SK-N-SH treated with all-trans-retinoic acid at 6 μM for 48 hours (cell line): Measurements from ENCODE around the gene LSAMP.
A peak's percentile ranks its signal among the peaks of the same experiment; 100 is the strongest.

ENCODE experiments used
- ATAC-seq: fragments of 200-7000 bp; cut with Tn5 transposase; 3 replicates; pipeline ENCODE4 v1.9.1; 2020; ENCODE audit warnings: mild to moderate bottlenecking, moderate library complexity
- ARNTL ChIP-seq: fragments of 450-650 bp; formaldehyde crosslinking; IDR thresholded peaks from 2 replicates; pipeline ENCODE4 v1.5.0; 2020; ENCODE audit warnings: low read depth, mild to moderate bottlenecking, moderate library complexity, borderline replicate concordance
- BACH2 ChIP-seq: fragments of 250-450 bp; sonication (Bioruptor Pico); IDR thresholded peaks from 2 replicates; pipeline ENCODE4 v1.9.0; 2021; ENCODE audit warnings: mild to moderate bottlenecking, borderline replicate concordance
- OSR1 ChIP-seq: fragments of 250-450 bp; sonication (Bioruptor Pico); IDR thresholded peaks from 2 replicates; pipeline ENCODE4 v1.8.0; 2022; ENCODE audit warnings: moderate library complexity, mild to moderate bottlenecking, inconsistent platforms
- RARB ChIP-seq: fragments of 250-450 bp; sonication (Bioruptor Pico); IDR thresholded peaks from 2 replicates; pipeline ENCODE4 v1.8.0; 2021; ENCODE audit warnings: mild to moderate bottlenecking, moderate library complexity
- SNAI2 ChIP-seq: fragments of 250-450 bp; sonication (Bioruptor Pico); IDR thresholded peaks from 2 replicates; pipeline ENCODE4 v1.5.0; 2020; ENCODE audit warnings: mild to moderate bottlenecking, moderate library complexity
- TOX ChIP-seq: fragments of 250-450 bp; sonication (Bioruptor Pico); IDR thresholded peaks from 2 replicates; pipeline ENCODE4 v1.8.0; 2021; ENCODE audit warnings: mild to moderate bottlenecking, moderate library complexity, borderline replicate concordance
- ZC3H10 ChIP-seq: fragments of 250-450 bp; sonication (Bioruptor Pico); IDR thresholded peaks from 2 replicates; pipeline ENCODE4 v1.5.1; 2021; ENCODE audit warnings: mild to moderate bottlenecking, moderate library complexity
- ZFP30 ChIP-seq: fragments of 450-650 bp; formaldehyde crosslinking; IDR thresholded peaks from 2 replicates; pipeline ENCODE4 v1.5.0; 2022; ENCODE audit warnings: mild to moderate bottlenecking, moderate library complexity
- ZNF565 ChIP-seq: fragments of 450-650 bp; formaldehyde crosslinking; conservative IDR thresholded peaks from 2 replicates; pipeline ENCODE4 v1.5.0; 2020; ENCODE audit warnings: low read depth, mild to moderate bottlenecking, moderate library complexity
- ZNF8 ChIP-seq: fragments of 450-650 bp; formaldehyde crosslinking; IDR thresholded peaks from 2 replicates; pipeline ENCODE4 v1.5.0; 2020; ENCODE audit warnings: mild to moderate bottlenecking, moderate library complexity
- TF ChIP-seq, protein P1 (sequence below): fragments of 250-450 bp; sonication (Bioruptor Pico); IDR thresholded peaks from 2 replicates; pipeline ENCODE4 v1.5.1; 2021; ENCODE audit warnings: mild to moderate bottlenecking, moderate library complexity
- TF ChIP-seq, protein P2 (sequence below): fragments of 250-450 bp; sonication (Bioruptor Pico); IDR thresholded peaks from 2 replicates; pipeline ENCODE4 v1.5.1; 2020; ENCODE audit warnings: low read depth, mild to moderate bottlenecking, moderate library complexity
- TF ChIP-seq, protein P3 (sequence below): fragments of 250-450 bp; sonication (Bioruptor Pico); IDR thresholded peaks from 2 replicates; pipeline ENCODE4 v1.5.0; 2020; ENCODE audit warnings: mild to moderate bottlenecking, moderate library complexity
- TF ChIP-seq, protein P4 (sequence below): fragments of 250-450 bp; sonication (Bioruptor Pico); IDR thresholded peaks from 2 replicates; pipeline ENCODE4 v1.8.0; 2021; ENCODE audit warnings: low read depth, mild to moderate bottlenecking, moderate library complexity, borderline replicate concordance

The LSAMP gene

DNA sequence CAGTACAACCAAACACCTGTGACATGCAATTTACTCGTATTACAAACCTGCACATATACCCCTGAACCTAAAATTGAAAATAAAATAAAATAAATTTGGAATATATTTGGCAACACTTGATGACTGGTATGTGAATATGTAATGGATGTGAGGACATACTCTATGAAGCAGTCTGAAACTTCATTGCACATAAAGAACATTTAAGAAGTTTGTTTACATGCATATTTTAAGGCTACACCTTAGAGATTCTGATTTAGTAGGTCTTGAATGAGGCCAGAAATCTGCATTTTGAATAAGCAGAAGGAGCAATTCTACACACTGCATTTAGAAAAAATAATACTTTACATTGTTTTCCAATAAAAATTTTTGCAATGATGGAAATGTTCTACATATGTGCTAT lies 284.7 kb downstream of the LSAMP start (continued):
- TF ChIP-seq, protein P1, sequence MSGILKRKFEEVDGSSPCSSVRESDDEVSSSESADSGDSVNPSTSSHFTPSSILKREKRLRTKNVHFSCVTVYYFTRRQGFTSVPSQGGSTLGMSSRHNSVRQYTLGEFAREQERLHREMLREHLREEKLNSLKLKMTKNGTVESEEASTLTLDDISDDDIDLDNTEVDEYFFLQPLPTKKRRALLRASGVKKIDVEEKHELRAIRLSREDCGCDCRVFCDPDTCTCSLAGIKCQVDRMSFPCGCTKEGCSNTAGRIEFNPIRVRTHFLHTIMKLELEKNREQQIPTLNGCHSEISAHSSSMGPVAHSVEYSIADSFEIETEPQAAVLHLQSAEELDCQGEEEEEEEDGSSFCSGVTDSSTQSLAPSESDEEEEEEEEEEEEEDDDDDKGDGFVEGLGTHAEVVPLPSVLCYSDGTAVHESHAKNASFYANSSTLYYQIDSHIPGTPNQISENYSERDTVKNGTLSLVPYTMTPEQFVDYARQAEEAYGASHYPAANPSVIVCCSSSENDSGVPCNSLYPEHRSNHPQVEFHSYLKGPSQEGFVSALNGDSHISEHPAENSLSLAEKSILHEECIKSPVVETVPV (CRISPR knock-in tag), result no peak
- TF ChIP-seq, protein P2, sequence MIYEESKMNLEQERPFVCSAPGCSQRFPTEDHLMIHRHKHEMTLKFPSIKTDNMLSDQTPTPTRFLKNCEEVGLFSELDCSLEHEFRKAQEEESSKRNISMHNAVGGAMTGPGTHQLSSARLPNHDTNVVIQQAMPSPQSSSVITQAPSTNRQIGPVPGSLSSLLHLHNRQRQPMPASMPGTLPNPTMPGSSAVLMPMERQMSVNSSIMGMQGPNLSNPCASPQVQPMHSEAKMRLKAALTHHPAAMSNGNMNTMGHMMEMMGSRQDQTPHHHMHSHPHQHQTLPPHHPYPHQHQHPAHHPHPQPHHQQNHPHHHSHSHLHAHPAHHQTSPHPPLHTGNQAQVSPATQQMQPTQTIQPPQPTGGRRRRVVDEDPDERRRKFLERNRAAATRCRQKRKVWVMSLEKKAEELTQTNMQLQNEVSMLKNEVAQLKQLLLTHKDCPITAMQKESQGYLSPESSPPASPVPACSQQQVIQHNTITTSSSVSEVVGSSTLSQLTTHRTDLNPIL (CRISPR knock-in tag), result no peak
- no peak for TF ChIP-seq RARB (CRISPR knock-in tag)
- TF ChIP-seq, all 23 proteins: peak for 0

DNA sequence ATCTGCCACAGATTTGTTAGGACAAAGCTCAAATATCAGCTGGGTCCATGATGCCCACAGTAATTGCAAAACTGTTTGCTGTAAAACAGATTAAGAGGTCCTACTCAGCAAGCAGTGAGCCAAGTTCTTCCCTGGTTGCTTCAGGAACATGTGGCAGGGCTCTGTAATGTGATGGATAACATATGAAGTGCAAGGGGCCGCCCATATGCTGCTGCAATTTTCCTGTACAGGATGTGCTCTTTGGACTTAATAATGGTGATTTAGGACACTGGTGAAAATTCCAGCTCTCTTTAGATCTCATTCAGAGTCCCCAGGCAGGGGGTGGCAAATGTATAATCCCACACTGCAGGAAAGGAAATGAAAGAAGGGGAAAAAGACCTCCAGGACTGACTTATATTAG lies 289.4 kb downstream of the LSAMP start:
- TF ChIP-seq, protein P3, sequence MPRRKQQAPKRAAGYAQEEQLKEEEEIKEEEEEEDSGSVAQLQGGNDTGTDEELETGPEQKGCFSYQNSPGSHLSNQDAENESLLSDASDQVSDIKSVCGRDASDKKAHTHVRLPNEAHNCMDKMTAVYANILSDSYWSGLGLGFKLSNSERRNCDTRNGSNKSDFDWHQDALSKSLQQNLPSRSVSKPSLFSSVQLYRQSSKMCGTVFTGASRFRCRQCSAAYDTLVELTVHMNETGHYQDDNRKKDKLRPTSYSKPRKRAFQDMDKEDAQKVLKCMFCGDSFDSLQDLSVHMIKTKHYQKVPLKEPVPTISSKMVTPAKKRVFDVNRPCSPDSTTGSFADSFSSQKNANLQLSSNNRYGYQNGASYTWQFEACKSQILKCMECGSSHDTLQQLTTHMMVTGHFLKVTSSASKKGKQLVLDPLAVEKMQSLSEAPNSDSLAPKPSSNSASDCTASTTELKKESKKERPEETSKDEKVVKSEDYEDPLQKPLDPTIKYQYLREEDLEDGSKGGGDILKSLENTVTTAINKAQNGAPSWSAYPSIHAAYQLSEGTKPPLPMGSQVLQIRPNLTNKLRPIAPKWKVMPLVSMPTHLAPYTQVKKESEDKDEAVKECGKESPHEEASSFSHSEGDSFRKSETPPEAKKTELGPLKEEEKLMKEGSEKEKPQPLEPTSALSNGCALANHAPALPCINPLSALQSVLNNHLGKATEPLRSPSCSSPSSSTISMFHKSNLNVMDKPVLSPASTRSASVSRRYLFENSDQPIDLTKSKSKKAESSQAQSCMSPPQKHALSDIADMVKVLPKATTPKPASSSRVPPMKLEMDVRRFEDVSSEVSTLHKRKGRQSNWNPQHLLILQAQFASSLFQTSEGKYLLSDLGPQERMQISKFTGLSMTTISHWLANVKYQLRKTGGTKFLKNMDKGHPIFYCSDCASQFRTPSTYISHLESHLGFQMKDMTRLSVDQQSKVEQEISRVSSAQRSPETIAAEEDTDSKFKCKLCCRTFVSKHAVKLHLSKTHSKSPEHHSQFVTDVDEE (CRISPR knock-in tag), result peak; percentile 14; the same call in 1 of the 2 replicates
- TF ChIP-seq ZNF565 (CRISPR knock-in tag) (no peak), BACH2 (CRISPR knock-in tag) (no peak)
- no peak; the same call in 2 of the 3 replicates for ATAC-seq

DNA sequence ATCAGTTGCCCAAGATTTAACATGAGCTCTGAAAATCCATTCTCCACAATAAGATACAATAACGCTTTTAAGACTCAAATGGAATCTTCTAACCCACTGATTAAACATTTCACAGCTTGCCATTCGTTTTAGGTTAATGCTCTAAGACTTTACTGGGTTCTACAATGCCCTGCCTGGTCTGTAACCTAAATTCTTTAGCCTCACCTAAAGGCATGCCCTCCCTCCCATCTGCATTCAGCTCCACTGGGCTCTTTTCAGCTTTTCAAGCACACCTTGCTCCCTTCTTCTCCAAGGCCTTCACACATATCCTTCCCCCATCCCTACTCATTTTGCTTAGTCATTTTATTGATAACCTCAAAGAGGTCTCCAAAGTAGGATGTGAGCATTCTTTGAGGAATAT lies 290.9 kb downstream of the LSAMP start:
- TF ChIP-seq, protein P3 (CRISPR knock-in tag), result no peak
- TF ChIP-seq ARNTL (CRISPR knock-in tag), result no peak
- TF ChIP-seq BACH2 (CRISPR knock-in tag), result no peak
- TF ChIP-seq TOX (CRISPR knock-in tag), result no peak
- no peak for ATAC-seq

DNA sequence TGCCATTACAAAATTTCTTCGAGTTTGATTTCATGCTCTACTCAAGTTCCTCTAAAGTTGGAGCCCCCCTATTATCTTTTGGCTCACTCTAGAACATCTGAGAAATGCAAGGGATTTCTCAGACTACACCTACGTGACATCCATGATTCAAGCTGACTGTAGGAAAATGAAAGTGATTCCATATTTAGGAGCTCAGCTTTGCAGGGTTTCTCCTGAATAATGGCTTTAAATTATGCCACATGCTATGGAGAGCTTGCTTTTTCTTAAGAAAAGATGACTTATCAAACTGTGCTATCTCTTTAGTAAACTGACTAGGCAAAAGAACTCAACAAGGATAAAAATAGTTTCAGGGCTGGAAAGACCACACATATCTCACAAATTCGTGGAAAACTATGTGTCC lies 292.1 kb downstream of the LSAMP start:
- ATAC-seq, result no peak
- TF ChIP-seq SNAI2 (CRISPR knock-in tag), result no peak
- TF ChIP-seq ZNF8, result no peak
- TF ChIP-seq ARNTL (CRISPR knock-in tag), result no peak
- TF ChIP-seq, protein P4, sequence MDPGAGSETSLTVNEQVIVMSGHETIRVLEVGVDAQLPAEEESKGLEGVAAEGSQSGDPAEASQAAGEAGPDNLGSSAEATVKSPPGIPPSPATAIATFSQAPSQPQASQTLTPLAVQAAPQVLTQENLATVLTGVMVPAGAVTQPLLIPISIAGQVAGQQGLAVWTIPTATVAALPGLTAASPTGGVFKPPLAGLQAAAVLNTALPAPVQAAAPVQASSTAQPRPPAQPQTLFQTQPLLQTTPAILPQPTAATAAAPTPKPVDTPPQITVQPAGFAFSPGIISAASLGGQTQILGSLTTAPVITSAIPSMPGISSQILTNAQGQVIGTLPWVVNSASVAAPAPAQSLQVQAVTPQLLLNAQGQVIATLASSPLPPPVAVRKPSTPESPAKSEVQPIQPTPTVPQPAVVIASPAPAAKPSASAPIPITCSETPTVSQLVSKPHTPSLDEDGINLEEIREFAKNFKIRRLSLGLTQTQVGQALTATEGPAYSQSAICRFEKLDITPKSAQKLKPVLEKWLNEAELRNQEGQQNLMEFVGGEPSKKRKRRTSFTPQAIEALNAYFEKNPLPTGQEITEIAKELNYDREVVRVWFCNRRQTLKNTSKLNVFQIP (CRISPR knock-in tag), result no peak
- no peak for TF ChIP-seq ZC3H10 (CRISPR knock-in tag)
- TF ChIP-seq ZFP30 (CRISPR knock-in tag), result no peak
- TF ChIP-seq BACH2 (CRISPR knock-in tag), result no peak
- TF ChIP-seq RARB (CRISPR knock-in tag), result no peak

DNA sequence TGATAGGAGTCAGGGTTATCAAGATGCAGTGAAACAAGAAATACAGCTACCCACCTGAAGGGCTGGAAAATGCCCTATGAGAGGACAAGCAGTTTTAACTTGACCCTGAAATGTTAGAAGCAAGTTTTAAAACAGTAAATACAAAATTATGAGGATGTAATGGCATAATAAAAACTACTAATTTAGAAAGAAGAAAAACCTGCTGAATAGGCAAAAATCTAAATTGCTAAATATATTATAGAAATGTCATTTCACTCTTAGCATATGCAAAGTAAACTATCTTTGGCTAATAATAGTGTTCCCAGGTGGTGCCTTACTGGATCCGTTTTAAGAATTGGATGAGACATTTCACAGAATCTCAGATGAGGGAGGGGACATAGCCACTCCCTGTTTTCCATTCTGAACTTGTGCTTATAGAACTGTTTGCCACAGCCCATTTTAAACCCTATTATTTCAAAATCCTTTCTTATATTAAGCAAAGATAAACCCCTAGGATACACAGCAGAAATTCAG lies 294.6 kb downstream of the LSAMP start:
- no peak for ATAC-seq
- TF ChIP-seq OSR1 (CRISPR knock-in tag) (no peak), RARB (CRISPR knock-in tag) (no peak), TOX (CRISPR knock-in tag) (no peak), BACH2 (CRISPR knock-in tag) (no peak), ZC3H10 (CRISPR knock-in tag) (no peak)
- TF ChIP-seq, protein P3 (CRISPR knock-in tag), result no peak
- TF ChIP-seq, protein P2 (CRISPR knock-in tag), result no peak
- TF ChIP-seq, protein P4 (CRISPR knock-in tag), result no peak
